A673 (cell line): ENCODE results near the gene XRCC1.

ENCODE experiments used
- EZH2 ChIP-seq: fragments of 200-600 bp; sonication (generic); IDR thresholded peaks from 2 replicates; pipeline ENCODE4 v1.6.1; 2017; ENCODE audit warnings: borderline replicate concordance, low read depth, mild to moderate bottlenecking, mixed read lengths, antibody characterized with exemption, low read length; ENCODE audit not compliant: poor library complexity, severe bottlenecking
- TF ChIP-seq, protein P1 (sequence below): fragments of 300-800, 200-600 bp; sonication (generic); conservative IDR thresholded peaks from 2 replicates; pipeline ENCODE4 v1.5.1; 2017; ENCODE audit warnings: low read depth, mild to moderate bottlenecking, antibody characterized with exemption, low read length, moderate library complexity, mixed read lengths

- TF ChIP-seq, protein P1, sequence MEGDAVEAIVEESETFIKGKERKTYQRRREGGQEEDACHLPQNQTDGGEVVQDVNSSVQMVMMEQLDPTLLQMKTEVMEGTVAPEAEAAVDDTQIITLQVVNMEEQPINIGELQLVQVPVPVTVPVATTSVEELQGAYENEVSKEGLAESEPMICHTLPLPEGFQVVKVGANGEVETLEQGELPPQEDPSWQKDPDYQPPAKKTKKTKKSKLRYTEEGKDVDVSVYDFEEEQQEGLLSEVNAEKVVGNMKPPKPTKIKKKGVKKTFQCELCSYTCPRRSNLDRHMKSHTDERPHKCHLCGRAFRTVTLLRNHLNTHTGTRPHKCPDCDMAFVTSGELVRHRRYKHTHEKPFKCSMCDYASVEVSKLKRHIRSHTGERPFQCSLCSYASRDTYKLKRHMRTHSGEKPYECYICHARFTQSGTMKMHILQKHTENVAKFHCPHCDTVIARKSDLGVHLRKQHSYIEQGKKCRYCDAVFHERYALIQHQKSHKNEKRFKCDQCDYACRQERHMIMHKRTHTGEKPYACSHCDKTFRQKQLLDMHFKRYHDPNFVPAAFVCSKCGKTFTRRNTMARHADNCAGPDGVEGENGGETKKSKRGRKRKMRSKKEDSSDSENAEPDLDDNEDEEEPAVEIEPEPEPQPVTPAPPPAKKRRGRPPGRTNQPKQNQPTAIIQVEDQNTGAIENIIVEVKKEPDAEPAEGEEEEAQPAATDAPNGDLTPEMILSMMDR = no peak
- TF ChIP-seq EZH2 = no peak
Observed at GRCh38 chr19:43498233-43498842, 77.0 kb downstream of the XRCC1 start.
